ENCODE results near the gene FCN3. TPM values are rescaled to one million over a fixed set of nuclear protein-coding genes. Genes with fewer than 3 reads are reported as not detected.

FCN3 gene
- total and polyA plus RNA-seq, 2 donors (not counting 3 experiments of a cell fraction or from before 2014, with no cell fraction given): 0.15 TPM; not detected in 1

DNA sequence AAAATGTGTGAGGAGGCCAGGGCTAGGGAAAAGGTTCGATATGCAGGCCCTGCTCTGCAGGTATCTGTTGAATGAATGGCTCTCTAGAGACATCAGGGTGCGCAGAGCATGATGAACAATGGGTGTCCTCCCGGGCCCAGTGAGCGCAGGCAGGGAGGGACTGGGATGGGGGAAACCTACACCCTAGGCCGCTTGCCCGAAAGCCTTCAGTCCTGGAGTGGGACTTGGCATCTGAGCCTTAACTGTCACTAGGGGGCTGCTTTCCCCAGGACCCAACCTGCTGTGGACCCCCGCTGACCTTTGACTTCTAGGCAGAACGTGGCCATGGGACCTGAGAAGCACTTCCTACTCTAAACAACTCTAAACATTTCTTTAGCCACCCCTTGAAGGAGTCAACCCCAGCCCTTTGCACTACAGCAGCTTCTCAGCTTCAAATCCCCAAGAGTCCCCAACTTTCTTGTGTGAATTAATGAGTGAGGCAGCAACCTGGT lies 7.4 kb downstream of the FCN3 start:
- H3K4me1 ChIP-seq (ENCODE audit: control insufficient read depth, extremely low read depth, insufficient read depth, low read length): peaks cover 15% of the 10 kb centered on the region
- intact Hi-C loops (cut with micrococcal nuclease): no loop called here
- H3K4me3 ChIP-seq (replicated peaks in 1 of 3; ENCODE audit: insufficient read depth in 1 of 3, low read depth in 1 of 3, low read length in 3 of 3): peak overlapping the region in 2 of 3 experiments; percentile 62 to 81
- H3K27ac ChIP-seq (ENCODE audit: insufficient read depth, low read depth, low read length): peak overlapping the region; percentile 19
- dilution Hi-C loops (cut with MboI; ENCODE audit: extremely low pct_ligation_motif_present, low sequenced_read_pairs): no loop called here
- peak overlapping the region; percentile 83 for H3K9ac ChIP-seq (replicated peaks; ENCODE audit: extremely low read depth, insufficient read depth, low read length)
- no peaks in the 10 kb centered on the region for H3K9me1 ChIP-seq (replicated peaks; ENCODE audit: control insufficient read depth, extremely low read depth, insufficient read depth, low read length)
- H3K9me3 ChIP-seq (replicated peaks; ENCODE audit: control insufficient read depth, insufficient read depth, low read length): no peaks in the 10 kb centered on the region
- peak overlapping the region; percentile 92 for H3K4me2 ChIP-seq (ENCODE audit: insufficient read depth, low read length)
- H3K36me3 ChIP-seq (ENCODE audit: control insufficient read depth in 2 of 2, extremely low read depth in 1 of 2, insufficient read depth in 2 of 2, low read length in 2 of 2): no peaks in the 10 kb centered on the region
- peak overlapping the region; percentile 94 for H2AFZ ChIP-seq (ENCODE audit: low read depth, low read length)
- POLR2A ChIA-PET: no interaction called here
- no TSS peak for BruUV-seq (replicated peaks)
- no peaks in the 10 kb centered on the region for H3K79me2 ChIP-seq (ENCODE audit: control insufficient read depth, insufficient read depth, low read length)
- TF ChIP-seq GATA2 (IDR thresholded peaks at IDR 0.05; ENCODE audit: insufficient read depth, insufficient read length, low read depth, low read length) (no peak), FOS (IDR thresholded peaks at IDR 0.05; ENCODE audit: borderline replicate concordance, insufficient read depth, low read length) (no peak), POLR2AphosphoS5 (IDR thresholded peaks at IDR 0.05; ENCODE audit: insufficient read depth, low read depth, low read length) (no peak), MYC (IDR thresholded peaks at IDR 0.05; ENCODE audit: low read depth, low read length) (no peak), EZH2 (IDR thresholded peaks at IDR 0.05; ENCODE audit: borderline replicate concordance, low read depth, low read length, severe bottlenecking) (no peak), JUN (IDR thresholded peaks at IDR 0.05; ENCODE audit: borderline replicate concordance, insufficient read depth, insufficient read length, low read depth) (no peak), POLR2A (IDR thresholded peaks at IDR 0.05; ENCODE audit: low read depth, low read length) (no peak)
- TF ChIP-seq, protein P1, sequence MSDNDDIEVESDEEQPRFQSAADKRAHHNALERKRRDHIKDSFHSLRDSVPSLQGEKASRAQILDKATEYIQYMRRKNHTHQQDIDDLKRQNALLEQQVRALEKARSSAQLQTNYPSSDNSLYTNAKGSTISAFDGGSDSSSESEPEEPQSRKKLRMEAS (IDR thresholded peaks at IDR 0.05; ENCODE audit: insufficient read depth, insufficient read length): no peak
- TF ChIP-seq, protein P2, sequence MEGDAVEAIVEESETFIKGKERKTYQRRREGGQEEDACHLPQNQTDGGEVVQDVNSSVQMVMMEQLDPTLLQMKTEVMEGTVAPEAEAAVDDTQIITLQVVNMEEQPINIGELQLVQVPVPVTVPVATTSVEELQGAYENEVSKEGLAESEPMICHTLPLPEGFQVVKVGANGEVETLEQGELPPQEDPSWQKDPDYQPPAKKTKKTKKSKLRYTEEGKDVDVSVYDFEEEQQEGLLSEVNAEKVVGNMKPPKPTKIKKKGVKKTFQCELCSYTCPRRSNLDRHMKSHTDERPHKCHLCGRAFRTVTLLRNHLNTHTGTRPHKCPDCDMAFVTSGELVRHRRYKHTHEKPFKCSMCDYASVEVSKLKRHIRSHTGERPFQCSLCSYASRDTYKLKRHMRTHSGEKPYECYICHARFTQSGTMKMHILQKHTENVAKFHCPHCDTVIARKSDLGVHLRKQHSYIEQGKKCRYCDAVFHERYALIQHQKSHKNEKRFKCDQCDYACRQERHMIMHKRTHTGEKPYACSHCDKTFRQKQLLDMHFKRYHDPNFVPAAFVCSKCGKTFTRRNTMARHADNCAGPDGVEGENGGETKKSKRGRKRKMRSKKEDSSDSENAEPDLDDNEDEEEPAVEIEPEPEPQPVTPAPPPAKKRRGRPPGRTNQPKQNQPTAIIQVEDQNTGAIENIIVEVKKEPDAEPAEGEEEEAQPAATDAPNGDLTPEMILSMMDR (IDR thresholded peaks at IDR 0.05; ENCODE audit: extremely low read depth in 1 of 2, insufficient read depth in 1 of 2, low read depth in 1 of 2, low read length in 2 of 2): no peak
- CTCF ChIA-PET: interaction anchor here (0.7 to 6.8 kb wide), 15 partner anchors 8 to 237 kb away, joined by 3 to 57 read pairs (median 10); partner anchors contain the start of genes AHDC1, CD164L2, FCN3 and GPR3
- H4K20me1 ChIP-seq (replicated peaks; ENCODE audit: control insufficient read depth, extremely low read depth, insufficient read depth, low read length): no peaks in the 10 kb centered on the region
- no peaks in the 10 kb centered on the region for H3K27me3 ChIP-seq (ENCODE audit: control insufficient read depth in 2 of 2, insufficient read depth in 2 of 2, low read length in 2 of 2)
- FAIRE-seq (no peak), DNase-seq (ENCODE audit: low read depth, low spot score) (no peak)
